ENCODE measurements around the gene CTXND2. TPM values are rescaled to one million over a fixed set of nuclear protein-coding genes. Genes with fewer than 3 reads are reported as not detected.

CTXND2 gene
- total and polyA plus RNA-seq, 2 of the 13 experiments (the other 11 are each of a cell fraction or from before 2014, with no cell fraction given), result not detected

- H3K27me3 ChIP-seq (ENCODE audit: control insufficient read depth in 1 of 2, insufficient read depth in 2 of 2, low read length in 2 of 2), result no peaks in the 10 kb centered on the region
- CTCF ChIA-PET (ENCODE audit: low intra/inter-chr PET ratio, low total read pairs), result no interaction called here
- H3K36me3 ChIP-seq (replicated peaks in 1 of 2; ENCODE audit: control insufficient read depth in 1 of 2, insufficient read depth in 2 of 2, low read length in 2 of 2), result peaks cover 4 to 19% of the 10 kb centered on the region in 2 experiments; a peak in 3 of 5 replicates
- no peak overlapping the region for H2AFZ ChIP-seq (ENCODE audit: low read length)
- no peaks in the 10 kb centered on the region for H3K9me3 ChIP-seq (ENCODE audit: low read length)
- no peak for TF ChIP-seq ZNF256 (CRISPR knock-in tag; conservative IDR thresholded peaks at IDR 0.05)
- TF ChIP-seq, protein P1, sequence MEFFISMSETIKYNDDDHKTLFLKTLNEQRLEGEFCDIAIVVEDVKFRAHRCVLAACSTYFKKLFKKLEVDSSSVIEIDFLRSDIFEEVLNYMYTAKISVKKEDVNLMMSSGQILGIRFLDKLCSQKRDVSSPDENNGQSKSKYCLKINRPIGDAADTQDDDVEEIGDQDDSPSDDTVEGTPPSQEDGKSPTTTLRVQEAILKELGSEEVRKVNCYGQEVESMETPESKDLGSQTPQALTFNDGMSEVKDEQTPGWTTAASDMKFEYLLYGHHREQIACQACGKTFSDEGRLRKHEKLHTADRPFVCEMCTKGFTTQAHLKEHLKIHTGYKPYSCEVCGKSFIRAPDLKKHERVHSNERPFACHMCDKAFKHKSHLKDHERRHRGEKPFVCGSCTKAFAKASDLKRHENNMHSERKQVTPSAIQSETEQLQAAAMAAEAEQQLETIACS (CRISPR knock-in tag; IDR thresholded peaks at IDR 0.05), result no peak
- no peak for TF ChIP-seq RBFOX2 (IDR thresholded peaks at IDR 0.05; ENCODE audit: low read depth, low read length)
- TF ChIP-seq NFYC (CRISPR knock-in tag; IDR thresholded peaks at IDR 0.05), result no peak
- TF ChIP-seq U2AF1 (optimal IDR thresholded peaks at IDR 0.05; ENCODE audit: low read depth, low read length), result no peak
- TF ChIP-seq MEF2D (CRISPR knock-in tag; IDR thresholded peaks at IDR 0.05), result no peak
- no peak for TF ChIP-seq SP2 (CRISPR knock-in tag; IDR thresholded peaks at IDR 0.05)
- no peak for TF ChIP-seq HHEX (CRISPR knock-in tag; IDR thresholded peaks at IDR 0.05)
- no peak for TF ChIP-seq ZNF30 (CRISPR knock-in tag; IDR thresholded peaks at IDR 0.05)
- TF ChIP-seq ZNF326 (CRISPR knock-in tag; IDR thresholded peaks at IDR 0.05; ENCODE audit: borderline replicate concordance), result no peak
- no peak for TF ChIP-seq TARDBP (CRISPR knock-in tag; IDR thresholded peaks at IDR 0.05)
- no peak overlapping the region for H3K9ac ChIP-seq (ENCODE audit: insufficient read depth, low read depth, low read length)
- intact Hi-C loops (cut with micrococcal nuclease; ENCODE audit: unreplicated experiment) (no loop called here), in situ Hi-C loops (cut with HindIII; ENCODE audit: extremely low pct_ligation_motif_present, low pct_unique_long_range_greater_than_20kb) (no loop called here)
- no peaks in the 10 kb centered on the region for H3K79me2 ChIP-seq (ENCODE audit: insufficient read depth, low read length)
- no peak for ATAC-seq
- 93% methylated on average over 2 of the region's 2 CpGs for WGBS (ENCODE audit: low lambda C conversion rate)
- H4K20me1 ChIP-seq (ENCODE audit: insufficient read depth, low read length), result no peaks in the 10 kb centered on the region
- no peak overlapping the region for H3K4me2 ChIP-seq (ENCODE audit: low read depth, low read length)
- no peaks in the 10 kb centered on the region for H3K4me1 ChIP-seq (ENCODE audit: insufficient read depth, low read length)
- no peak for FAIRE-seq
- POLR2A ChIA-PET, result no interaction called here
- DNase-seq (ENCODE audit: low spot score), result no peak
- BruUV-seq (replicated peaks), result no TSS peak
- H3K4me3 ChIP-seq (replicated peaks in 1 of 3; ENCODE audit: insufficient read depth in 1 of 3, low read depth in 2 of 3, low read length in 3 of 3), result no peak overlapping the region
- no peak overlapping the region for H3K27ac ChIP-seq (ENCODE audit: extremely low read length, insufficient read depth, low read length)
These were observed 44.0 kb upstream of the CTXND2 start for GRCh38 chr1:150842964-150843363.
